GM12891 (cell line): ENCODE data around the gene STIM1.

Source experiments
- POLR2A ChIP-seq: IDR thresholded peaks from 2 replicates; pipeline ENCODE4 v1.6.1; 2011; ENCODE audit warnings: low read depth, low read length, control low read depth
- POLR2AphosphoS5 ChIP-seq: IDR thresholded peaks from 2 replicates; pipeline ENCODE4 v1.6.1; 2011; ENCODE audit warnings: low read depth, low read length, control low read depth
- POU2F2 ChIP-seq: IDR thresholded peaks from 2 replicates; pipeline ENCODE4 v1.6.1; 2011; ENCODE audit warnings: low read depth, mild to moderate bottlenecking, control low read depth, low read length, moderate library complexity
- TAF1 ChIP-seq: IDR thresholded peaks from 2 replicates; pipeline ENCODE4 v1.6.1; 2011; ENCODE audit warnings: low read depth, low read length, control low read depth

DNA sequence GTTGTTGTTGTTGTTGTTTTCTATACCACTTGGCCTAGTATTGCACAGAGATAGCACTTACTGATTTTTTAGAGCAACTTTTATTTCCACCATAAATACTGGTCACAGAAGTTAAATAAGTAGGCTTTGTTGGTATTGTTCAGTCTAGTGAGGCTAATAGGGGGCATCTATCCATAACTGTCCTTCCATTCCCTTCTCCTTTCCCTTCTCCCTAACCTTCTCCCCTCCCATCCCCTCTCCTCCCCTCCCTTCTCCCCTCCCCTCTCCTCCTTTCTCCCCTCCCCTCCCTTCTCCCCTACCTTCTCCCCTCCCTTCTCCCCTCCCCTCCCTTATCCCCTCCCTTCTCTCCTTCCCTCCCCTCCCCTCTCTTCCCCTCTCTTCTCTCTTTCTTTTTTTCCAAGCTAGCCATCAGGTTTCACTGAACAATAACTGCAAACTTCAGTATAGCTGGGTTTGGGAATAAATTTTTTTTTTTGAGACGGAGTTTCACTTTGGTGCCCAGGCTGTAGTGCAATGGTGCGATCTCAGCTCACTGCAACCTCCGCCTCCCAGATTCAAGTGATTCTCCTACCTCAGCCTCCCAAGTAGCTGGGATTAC is 56.5 kb downstream of the STIM1 start:
- TF ChIP-seq POLR2A (no peak), TAF1 (no peak), POLR2AphosphoS5 (no peak), POU2F2 (no peak)
